HEK293 (cell line): Measurements from ENCODE around the gene CEBPE.

Experiments
- BCL11B ChIP-seq: fragments of 450-650 bp; formaldehyde crosslinking; IDR thresholded peaks from 2 replicates; pipeline ENCODE4 v1.5.1; 2016; ENCODE audit warnings: low read depth, missing biosample characterization, missing genetic modification characterization
- GLIS2 ChIP-seq: fragments of 450-650 bp; formaldehyde crosslinking; IDR thresholded peaks from 2 replicates; pipeline ENCODE4 v1.5.1; 2016; ENCODE audit warnings: missing biosample characterization, missing genetic modification characterization
- KLF17 ChIP-seq: fragments of 450-650 bp; formaldehyde crosslinking; IDR thresholded peaks from 2 replicates; pipeline ENCODE4 v1.5.1; 2016; ENCODE audit warnings: missing biosample characterization, missing genetic modification characterization
- KLF8 ChIP-seq: fragments of 450-650 bp; formaldehyde crosslinking; IDR thresholded peaks from 2 replicates; pipeline ENCODE4 v1.5.1; 2016; ENCODE audit warnings: missing biosample characterization, missing genetic modification characterization
- KLF9 ChIP-seq: fragments of 450-650 bp; formaldehyde crosslinking; IDR thresholded peaks from 2 replicates; pipeline ENCODE4 v1.5.1; 2016; ENCODE audit warnings: missing biosample characterization, missing genetic modification characterization, low read depth
- PRDM2 ChIP-seq: fragments of 450-650 bp; formaldehyde crosslinking; IDR thresholded peaks from 2 replicates; pipeline ENCODE4 v1.5.1; 2016; ENCODE audit warnings: missing biosample characterization, missing genetic modification characterization, borderline replicate concordance
- PRDM6 ChIP-seq: fragments of 450-650 bp; formaldehyde crosslinking; IDR thresholded peaks from 2 replicates; pipeline ENCODE4 v1.5.1; 2017; ENCODE audit warnings: missing biosample characterization, missing genetic modification characterization
- SCRT1 ChIP-seq: fragments of 450-650 bp; formaldehyde crosslinking; IDR thresholded peaks from 2 replicates; pipeline ENCODE4 v1.5.1; 2016; ENCODE audit warnings: missing biosample characterization, missing genetic modification characterization, borderline replicate concordance
- TSHZ1 ChIP-seq: fragments of 450-650 bp; formaldehyde crosslinking; IDR thresholded peaks from 2 replicates; pipeline ENCODE4 v1.5.1; 2016; ENCODE audit warnings: missing biosample characterization, missing genetic modification characterization, borderline replicate concordance
- ZBTB17 ChIP-seq: fragments of 450-650 bp; formaldehyde crosslinking; IDR thresholded peaks from 2 replicates; pipeline ENCODE4 v1.5.1; 2016; ENCODE audit warnings: missing biosample characterization, missing genetic modification characterization
- ZBTB21 ChIP-seq: fragments of 450-650 bp; formaldehyde crosslinking; IDR thresholded peaks from 2 replicates; pipeline ENCODE4 v1.5.1; 2017; ENCODE audit warnings: missing biosample characterization, missing genetic modification characterization
- ZNF114 ChIP-seq: fragments of 450-650 bp; formaldehyde crosslinking; IDR thresholded peaks from 2 replicates; pipeline ENCODE4 v1.5.0; 2017; ENCODE audit warnings: missing biosample characterization, missing genetic modification characterization
- ZNF155 ChIP-seq: fragments of 450-650 bp; formaldehyde crosslinking; IDR thresholded peaks from 2 replicates; pipeline ENCODE4 v1.5.1; 2016; ENCODE audit warnings: missing biosample characterization, missing genetic modification characterization
- ZNF184 ChIP-seq: fragments of 450-650 bp; IDR thresholded peaks from 2 replicates; pipeline ENCODE4 v1.5.1; 2018; ENCODE audit warnings: missing biosample characterization, mild to moderate bottlenecking, missing genetic modification characterization
- ZNF2 ChIP-seq: fragments of 450-650 bp; formaldehyde crosslinking; IDR thresholded peaks from 2 replicates; pipeline ENCODE4 v1.5.1; 2016; ENCODE audit warnings: missing biosample characterization, missing genetic modification characterization
- ZNF211 ChIP-seq: fragments of 450-650 bp; formaldehyde crosslinking; IDR thresholded peaks from 2 replicates; pipeline ENCODE4 v1.5.1; 2016; ENCODE audit warnings: low read depth, missing biosample characterization, missing genetic modification characterization
- ZNF23 ChIP-seq: fragments of 450-650 bp; formaldehyde crosslinking; IDR thresholded peaks from 2 replicates; pipeline ENCODE4 v1.5.1; 2016; ENCODE audit warnings: missing biosample characterization, missing genetic modification characterization, borderline replicate concordance
- ZNF239 ChIP-seq: fragments of 450-650 bp; formaldehyde crosslinking; IDR thresholded peaks from 2 replicates; pipeline ENCODE4 v1.5.1; 2016; ENCODE audit warnings: missing biosample characterization, missing genetic modification characterization
- ZNF24 ChIP-seq: fragments of 450-650 bp; formaldehyde crosslinking; IDR thresholded peaks from 2 replicates; pipeline ENCODE4 v1.5.1; 2016; ENCODE audit warnings: missing biosample characterization, missing genetic modification characterization
- ZNF391 ChIP-seq: fragments of 450-650 bp; formaldehyde crosslinking; IDR thresholded peaks from 2 replicates; pipeline ENCODE4 v1.5.1; 2016; ENCODE audit warnings: low read depth, missing biosample characterization, missing genetic modification characterization, borderline replicate concordance
- ZNF394 ChIP-seq: fragments of 450-650 bp; formaldehyde crosslinking; IDR thresholded peaks from 2 replicates; pipeline ENCODE4 v1.5.1; 2016; ENCODE audit warnings: missing biosample characterization, missing genetic modification characterization, mild to moderate bottlenecking, moderate library complexity, borderline replicate concordance
- ZNF600 ChIP-seq: fragments of 450-650 bp; formaldehyde crosslinking; IDR thresholded peaks from 2 replicates; pipeline ENCODE4 v1.5.1; 2016; ENCODE audit warnings: missing biosample characterization, missing genetic modification characterization
- ZNF670 ChIP-seq: fragments of 450-650 bp; formaldehyde crosslinking; IDR thresholded peaks from 2 replicates; pipeline ENCODE4 v1.5.1; 2016; ENCODE audit warnings: missing biosample characterization, missing genetic modification characterization, low read depth
- ZSCAN5A ChIP-seq: fragments of 450-650 bp; formaldehyde crosslinking; IDR thresholded peaks from 2 replicates; pipeline ENCODE4 v1.5.1; 2016; ENCODE audit warnings: missing biosample characterization, missing genetic modification characterization

Gene CEBPE

GRCh38 chr14:23120541-23121251 lies 1.6 kb upstream of the CEBPE start (continued):
- TF ChIP-seq ZNF2 (tag by site-specific recombination) (peak; percentile 74; the same call in 1 of the 2 replicates), ZSCAN5A (tag by site-specific recombination) (no peak), ZNF23 (tag by site-specific recombination) (no peak), ZNF184 (no peak), ZNF391 (no peak), ZNF394 (0 out of 2 replicates have a peak, but pooled peaks have one; percentile 20), ZNF239 (tag by site-specific recombination) (no peak), KLF17 (peak; percentile 62; the same call in 1 of the 2 replicates), ZNF670 (tag by site-specific recombination) (no peak), ZBTB17 (tag by site-specific recombination) (peak; percentile 57; the same call in 1 of the 2 replicates), GLIS2 (tag by site-specific recombination) (no peak), ZNF114 (tag by site-specific recombination) (no peak), ZNF24 (tag by site-specific recombination) (0 out of 2 replicates have a peak, but pooled peaks have one; percentile 50), SCRT1 (no peak), ZNF600 (tag by site-specific recombination) (0 out of 2 replicates have a peak, but pooled peaks have one; percentile 38), KLF9 (no peak), PRDM2 (tag by site-specific recombination) (no peak), ZNF211 (tag by site-specific recombination) (no peak), PRDM6 (no peak), ZNF155 (tag by site-specific recombination) (no peak), KLF8 (tag by site-specific recombination) (no peak), TSHZ1 (tag by site-specific recombination) (no peak), ZBTB21 (tag by site-specific recombination) (no peak), BCL11B (no peak)
